ENCODE data around the gene STX19.
"Not testable (repeated sequence)": the region's sequence is repeated elsewhere in the genome, so short reads cannot be mapped to it uniquely, and the experiment has no call there.

The STX19 gene

DNA sequence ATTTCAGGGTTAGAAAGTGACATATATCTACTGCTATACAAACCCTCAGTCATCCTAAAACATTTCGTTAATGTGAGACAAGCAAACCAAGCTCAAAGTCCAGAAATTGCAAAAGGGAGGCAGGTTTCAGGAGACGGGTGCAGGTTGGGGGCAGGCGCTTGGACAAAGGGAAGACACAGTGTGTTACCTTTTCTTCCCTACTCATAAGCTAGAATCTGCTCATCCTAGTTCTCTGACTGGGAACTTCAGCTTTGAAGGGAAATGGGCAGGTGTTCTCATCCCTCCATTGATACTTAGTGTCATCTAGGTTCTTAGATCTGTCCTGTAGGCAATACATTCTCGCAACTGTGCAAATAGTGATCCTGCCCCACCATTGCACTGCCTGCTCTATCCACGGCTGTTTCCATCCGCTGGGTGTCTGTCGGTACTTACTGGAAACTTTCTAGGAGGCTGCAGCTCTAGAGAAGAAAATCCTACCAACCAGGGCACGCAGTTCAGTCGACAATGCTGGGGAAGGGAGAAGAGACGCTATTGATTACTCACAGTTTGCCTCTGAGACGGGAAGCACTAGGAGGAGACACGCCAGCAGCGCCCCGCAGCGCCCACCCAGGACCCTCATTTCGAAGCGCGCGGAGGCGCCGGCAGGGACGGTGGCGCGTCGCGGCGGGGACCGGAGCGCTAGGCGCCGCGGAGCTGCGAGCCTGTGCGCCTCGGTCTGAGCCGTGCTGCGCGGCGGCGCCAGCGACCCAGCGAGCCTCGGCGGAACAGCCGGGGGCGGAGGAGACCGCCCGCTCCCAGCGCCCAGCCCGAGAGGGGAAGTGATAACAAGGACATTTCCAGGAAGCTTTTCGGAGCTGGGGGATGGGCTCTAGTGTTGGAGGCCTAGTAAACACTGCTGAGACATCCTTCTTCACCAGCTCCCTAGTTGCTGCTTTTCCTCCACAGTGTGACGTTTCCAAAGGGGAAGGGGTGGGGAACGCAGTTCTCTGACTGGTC, 55.0 kb downstream of the STX19 start, which contains the start of gene PROS1:
Gene PROS1, minus strand, starts transcription at position 766 of the 996 bp plus-strand sequence. Its CDS starts 147 bp downstream, at position 619.
- DNase-seq (ENCODE audit: low spot score) = peak; percentile 60

- DNase-seq (ENCODE audit: low spot score) = no peak
Measured at GRCh38 chr3:93969997-93970396, 58.4 kb downstream of the STX19 start.

DNA sequence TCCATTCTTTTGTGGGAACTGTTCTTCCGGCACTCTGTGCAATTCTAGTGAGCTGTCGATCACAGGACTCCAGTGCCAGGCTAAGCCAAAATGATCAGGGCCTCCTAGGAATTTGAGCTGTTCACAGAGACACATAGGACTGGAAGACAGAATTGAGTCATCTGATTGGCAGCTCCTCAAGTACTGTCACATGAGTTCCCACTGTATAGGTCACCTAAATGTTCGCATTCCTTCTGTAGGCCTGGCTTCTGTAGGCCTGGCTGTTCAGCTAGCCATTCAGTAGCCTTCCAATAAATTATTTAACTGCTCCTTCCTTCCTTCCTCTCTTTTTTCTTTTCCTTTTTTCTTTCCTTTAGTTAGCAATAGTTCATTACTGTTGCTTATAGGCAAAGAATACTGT, 59.0 kb downstream of the STX19 start:
- DNase-seq (ENCODE audit: low spot score) = no peak

DNA sequence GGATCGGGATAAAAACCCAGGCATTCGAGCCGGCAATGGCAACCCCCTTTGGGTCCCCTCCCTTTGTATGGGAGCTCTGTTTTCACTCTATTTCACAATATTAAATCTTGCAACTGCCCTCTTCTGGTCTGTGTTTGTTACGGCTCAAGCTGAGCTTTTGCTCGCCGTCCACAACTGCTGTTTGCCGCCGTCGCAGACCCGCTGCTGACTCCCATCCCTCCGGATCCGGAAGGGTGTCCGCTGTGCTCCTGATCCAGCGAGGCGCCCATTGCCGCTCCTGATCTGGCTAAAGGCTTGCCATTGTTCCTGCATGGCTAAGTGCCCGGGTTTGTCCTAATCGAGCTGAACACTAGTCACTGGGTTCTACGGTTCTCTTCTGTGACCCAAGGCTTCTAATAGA, 63.3 kb downstream of the STX19 start:
- DNase-seq (ENCODE audit: low spot score) = not testable (repeated sequence)

Measured in germinal center (tissue), 1 donor.